C4-2B (cell line): ENCODE results near the gene TMPRSS6.

Experiments
- CTCF ChIP-seq: fragments of 450-650 bp; conservative IDR thresholded peaks from 2 replicates; pipeline ENCODE4 v1.5.1; 2017; ENCODE audit warnings: mild to moderate bottlenecking
- ZFX ChIP-seq: fragments of 450-650 bp; IDR thresholded peaks from 2 replicates; pipeline ENCODE4 v1.6.1; 2017

- TF ChIP-seq CTCF = no peak
- TF ChIP-seq ZFX = no peak
Observed at GRCh38 chr22:37065961-37066360, 43.6 kb downstream of the TMPRSS6 start.
